Measurements from ENCODE around the gene TOR1AIP1. TPM values are rescaled to one million over a fixed set of nuclear protein-coding genes. Genes with fewer than 3 reads are reported as not detected.

Gene TOR1AIP1
- total RNA-seq, 1 donor from 2014 or later: 16.1 TPM

DNA sequence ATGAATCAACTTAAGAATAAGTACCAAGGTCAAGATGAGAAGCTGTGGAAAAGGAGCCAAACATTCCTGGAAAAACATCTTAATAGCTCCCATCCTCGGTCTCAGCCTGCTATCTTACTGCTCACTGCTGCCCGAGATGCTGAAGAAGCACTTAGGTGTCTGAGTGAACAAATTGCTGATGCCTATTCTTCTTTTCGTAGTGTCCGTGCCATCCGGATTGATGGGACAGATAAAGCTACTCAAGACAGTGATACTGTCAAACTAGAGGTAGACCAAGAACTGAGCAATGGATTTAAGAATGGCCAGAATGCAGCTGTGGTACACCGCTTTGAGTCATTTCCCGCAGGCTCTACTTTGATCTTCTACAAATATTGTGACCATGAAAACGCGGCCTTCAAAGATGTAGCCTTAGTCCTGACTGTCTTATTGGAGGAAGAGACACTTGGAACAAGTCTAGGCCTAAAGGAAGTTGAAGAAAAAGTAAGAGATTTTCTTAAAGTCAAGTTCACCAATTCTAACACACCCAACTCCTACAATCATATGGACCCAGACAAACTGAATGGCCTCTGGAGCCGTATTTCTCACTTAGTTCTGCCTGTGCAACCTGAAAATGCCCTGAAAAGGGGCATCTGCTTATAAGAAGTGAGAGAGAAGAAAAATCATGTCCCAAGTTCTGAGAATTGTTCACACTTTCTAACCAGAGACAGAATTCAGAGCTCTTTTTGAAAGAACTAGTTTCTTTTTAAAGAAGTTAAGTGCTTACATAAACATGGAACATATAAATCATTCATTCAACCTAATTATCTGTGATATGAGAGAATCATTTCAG, 35.7 kb downstream of the TOR1AIP1 start:
- no peak overlapping the region for H3K4me3 ChIP-seq (ENCODE audit: low read depth, low read length)
- H3K36me3 ChIP-seq (ENCODE audit: control insufficient read depth, insufficient read depth, low read length): peaks cover 4% of the 10 kb centered on the region
- no peak for FAIRE-seq
- TF ChIP-seq, protein P1, sequence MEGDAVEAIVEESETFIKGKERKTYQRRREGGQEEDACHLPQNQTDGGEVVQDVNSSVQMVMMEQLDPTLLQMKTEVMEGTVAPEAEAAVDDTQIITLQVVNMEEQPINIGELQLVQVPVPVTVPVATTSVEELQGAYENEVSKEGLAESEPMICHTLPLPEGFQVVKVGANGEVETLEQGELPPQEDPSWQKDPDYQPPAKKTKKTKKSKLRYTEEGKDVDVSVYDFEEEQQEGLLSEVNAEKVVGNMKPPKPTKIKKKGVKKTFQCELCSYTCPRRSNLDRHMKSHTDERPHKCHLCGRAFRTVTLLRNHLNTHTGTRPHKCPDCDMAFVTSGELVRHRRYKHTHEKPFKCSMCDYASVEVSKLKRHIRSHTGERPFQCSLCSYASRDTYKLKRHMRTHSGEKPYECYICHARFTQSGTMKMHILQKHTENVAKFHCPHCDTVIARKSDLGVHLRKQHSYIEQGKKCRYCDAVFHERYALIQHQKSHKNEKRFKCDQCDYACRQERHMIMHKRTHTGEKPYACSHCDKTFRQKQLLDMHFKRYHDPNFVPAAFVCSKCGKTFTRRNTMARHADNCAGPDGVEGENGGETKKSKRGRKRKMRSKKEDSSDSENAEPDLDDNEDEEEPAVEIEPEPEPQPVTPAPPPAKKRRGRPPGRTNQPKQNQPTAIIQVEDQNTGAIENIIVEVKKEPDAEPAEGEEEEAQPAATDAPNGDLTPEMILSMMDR (IDR thresholded peaks at IDR 0.05; ENCODE audit: insufficient read depth, low read length, severe bottlenecking): no peak
- DNase-seq (ENCODE audit: low read depth): no peak
- H3K27me3 ChIP-seq (ENCODE audit: control insufficient read depth, insufficient read depth, low read length): no peaks in the 10 kb centered on the region

DNA sequence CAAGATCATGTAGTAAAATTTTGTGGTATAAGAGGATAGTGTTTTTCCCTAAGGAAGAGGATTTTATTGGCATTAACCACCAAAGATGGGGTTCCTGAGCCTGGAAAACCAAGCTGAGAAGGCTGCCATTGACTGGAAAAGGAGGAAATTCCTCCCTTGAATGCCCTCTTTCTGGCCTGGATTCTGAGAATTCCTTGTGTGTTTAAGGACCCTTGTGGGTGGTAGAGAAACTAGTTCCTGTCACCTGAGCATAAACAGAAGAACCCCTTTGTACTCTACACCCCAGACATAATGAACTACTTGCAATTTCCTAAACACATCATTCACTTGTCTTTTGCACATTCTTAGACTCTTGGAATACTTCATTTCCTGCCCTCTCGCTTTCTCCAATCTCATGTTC, 39.4 kb downstream of the TOR1AIP1 start:
- TF ChIP-seq, protein P1 (IDR thresholded peaks at IDR 0.05; ENCODE audit: insufficient read depth, low read length, severe bottlenecking): no peak
- DNase-seq (ENCODE audit: low read depth) (no peak), FAIRE-seq (no peak)
- H3K4me3 ChIP-seq (ENCODE audit: low read depth, low read length): no peak overlapping the region
- H3K36me3 ChIP-seq (ENCODE audit: control insufficient read depth, insufficient read depth, low read length): peaks cover 4% of the 10 kb centered on the region
- H3K27me3 ChIP-seq (ENCODE audit: control insufficient read depth, insufficient read depth, low read length): no peaks in the 10 kb centered on the region

DNA sequence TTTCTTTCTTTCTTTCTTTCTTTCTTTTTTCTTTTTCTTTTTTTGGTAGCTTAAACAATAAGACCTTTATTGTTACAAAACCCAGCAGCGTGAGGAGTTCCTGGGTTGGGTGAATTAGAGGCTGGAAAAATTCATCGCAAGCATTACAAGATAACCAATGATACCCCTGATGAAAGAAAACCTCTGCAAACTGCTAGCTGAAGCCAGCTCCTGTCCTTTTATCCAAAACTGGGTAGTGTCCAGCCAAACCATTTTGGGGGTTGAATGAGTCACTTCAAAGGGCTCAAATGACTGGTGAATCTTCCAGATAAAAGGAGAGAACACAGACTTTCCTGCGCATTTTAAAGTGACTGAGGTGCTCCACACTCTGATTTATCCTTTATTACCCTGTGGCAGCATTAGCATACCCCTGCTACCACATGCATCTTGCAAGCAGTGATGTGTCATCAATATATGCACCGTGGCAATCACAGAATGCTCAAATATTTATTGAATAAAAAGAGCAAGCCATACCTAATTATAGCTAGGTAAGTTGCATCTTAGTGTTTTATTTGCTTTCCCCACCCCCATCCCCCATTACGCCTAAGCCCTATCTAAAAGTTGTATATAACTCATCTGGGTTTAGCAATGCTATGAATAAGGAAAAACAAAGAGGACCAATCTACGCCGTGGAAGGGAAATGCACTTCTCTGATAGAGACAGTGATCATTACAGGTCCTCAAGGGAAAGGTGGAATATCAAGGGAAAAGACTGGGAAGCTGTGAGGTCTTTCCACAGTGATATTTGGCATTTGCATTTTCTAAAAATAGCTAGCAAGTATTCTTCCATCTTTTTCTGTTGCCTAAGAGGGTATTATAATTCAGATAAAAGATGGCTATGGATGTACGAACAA, 40.1 kb downstream of the TOR1AIP1 start:
- H3K4me3 ChIP-seq (ENCODE audit: low read depth, low read length): no peak overlapping the region
- peaks cover 4% of the 10 kb centered on the region for H3K36me3 ChIP-seq (ENCODE audit: control insufficient read depth, insufficient read depth, low read length)
- DNase-seq (ENCODE audit: low read depth) (no peak), FAIRE-seq (no peak)
- TF ChIP-seq, protein P1 (IDR thresholded peaks at IDR 0.05; ENCODE audit: insufficient read depth, low read length, severe bottlenecking): no peak
- no peaks in the 10 kb centered on the region for H3K27me3 ChIP-seq (ENCODE audit: control insufficient read depth, insufficient read depth, low read length)

DNA sequence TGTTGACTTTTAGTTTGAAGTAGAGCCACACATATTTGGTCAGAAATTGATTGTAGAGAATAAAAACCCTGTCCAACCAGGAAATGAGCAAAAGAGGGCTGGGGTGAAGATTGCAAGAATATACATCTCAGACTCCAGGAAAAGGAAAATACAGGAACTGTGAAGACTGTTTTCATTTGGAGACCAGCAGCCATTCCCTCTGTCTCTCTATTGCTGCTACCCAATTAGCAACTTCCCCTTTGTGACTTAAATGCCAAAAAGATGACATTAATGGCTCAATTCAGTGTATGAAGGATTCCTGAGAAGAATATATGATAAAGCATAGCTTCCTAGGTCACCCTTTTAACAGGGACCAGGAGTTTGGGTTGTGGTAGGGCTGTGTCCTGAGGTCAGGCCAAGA, 40.9 kb downstream of the TOR1AIP1 start:
- Histone ChIP-seq H3K4me3 (ENCODE audit: low read depth, low read length) (no peak overlapping the region), H3K27me3 (ENCODE audit: control insufficient read depth, insufficient read depth, low read length) (no peaks in the 10 kb centered on the region), H3K36me3 (ENCODE audit: control insufficient read depth, insufficient read depth, low read length) (peaks cover 1% of the 10 kb centered on the region)
- DNase-seq (ENCODE audit: low read depth): no peak
- no peak for FAIRE-seq
- TF ChIP-seq, protein P1 (IDR thresholded peaks at IDR 0.05; ENCODE audit: insufficient read depth, low read length, severe bottlenecking): no peak

DNA sequence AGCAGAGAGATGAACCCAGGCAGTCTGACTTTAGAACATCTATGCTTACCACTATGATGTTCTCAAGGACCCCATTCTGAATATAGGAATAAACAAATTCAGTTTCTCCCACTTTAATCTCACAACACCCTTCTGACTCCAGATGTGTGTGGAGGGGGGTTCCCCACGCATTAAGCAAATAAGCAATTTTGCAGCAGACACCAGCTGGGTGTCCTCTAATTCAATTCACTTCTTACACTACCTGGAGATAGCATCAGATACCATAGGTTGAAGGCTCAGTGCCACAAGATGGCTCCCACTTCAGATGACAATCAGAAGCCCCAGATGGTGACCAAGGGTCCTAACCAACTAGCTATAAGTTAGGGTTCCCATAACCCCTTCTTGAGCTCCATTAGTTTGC, 42.2 kb downstream of the TOR1AIP1 start:
- no peak overlapping the region for H3K4me3 ChIP-seq (ENCODE audit: low read depth, low read length)
- H3K36me3 ChIP-seq (ENCODE audit: control insufficient read depth, insufficient read depth, low read length): no peaks in the 10 kb centered on the region
- TF ChIP-seq, protein P1 (IDR thresholded peaks at IDR 0.05; ENCODE audit: insufficient read depth, low read length, severe bottlenecking): no peak
- H3K27me3 ChIP-seq (ENCODE audit: control insufficient read depth, insufficient read depth, low read length): no peaks in the 10 kb centered on the region
- FAIRE-seq (no peak), DNase-seq (ENCODE audit: low read depth) (no peak)
